Transverse colon (tissue), 4 donors: ENCODE data around the gene NMD3.

ENCODE experiments used
- CTCF ChIP-seq, 5 experiments: fragments of 200-600 bp in 3 of 5; fragments of 450-650 bp in 2 of 5; sonication (generic) in 3 of 5; IDR thresholded peaks; 1 replicate in 2 of 5; 2 replicates in 3 of 5; pipeline ENCODE4 v1.5.1; 2016 to 2017; ENCODE audit warnings: antibody characterized with exemption in 5 of 5, inconsistent platforms in 3 of 5, mild to moderate bottlenecking in 2 of 5, moderate library complexity in 1 of 5
- POLR2A ChIP-seq: fragments of 450-650 bp; IDR thresholded peaks from one replicate; pipeline ENCODE4 v1.6.1; 2016; ENCODE audit warnings: antibody characterized with exemption, mild to moderate bottlenecking, moderate library complexity
- POLR2AphosphoS5 ChIP-seq, 3 donors: sonication (generic); formaldehyde crosslinking; IDR thresholded peaks; one replicate each; pipeline ENCODE4 v1.6.1; 2016; ENCODE audit warnings: antibody characterized with exemption in 3 of 3

DNA sequence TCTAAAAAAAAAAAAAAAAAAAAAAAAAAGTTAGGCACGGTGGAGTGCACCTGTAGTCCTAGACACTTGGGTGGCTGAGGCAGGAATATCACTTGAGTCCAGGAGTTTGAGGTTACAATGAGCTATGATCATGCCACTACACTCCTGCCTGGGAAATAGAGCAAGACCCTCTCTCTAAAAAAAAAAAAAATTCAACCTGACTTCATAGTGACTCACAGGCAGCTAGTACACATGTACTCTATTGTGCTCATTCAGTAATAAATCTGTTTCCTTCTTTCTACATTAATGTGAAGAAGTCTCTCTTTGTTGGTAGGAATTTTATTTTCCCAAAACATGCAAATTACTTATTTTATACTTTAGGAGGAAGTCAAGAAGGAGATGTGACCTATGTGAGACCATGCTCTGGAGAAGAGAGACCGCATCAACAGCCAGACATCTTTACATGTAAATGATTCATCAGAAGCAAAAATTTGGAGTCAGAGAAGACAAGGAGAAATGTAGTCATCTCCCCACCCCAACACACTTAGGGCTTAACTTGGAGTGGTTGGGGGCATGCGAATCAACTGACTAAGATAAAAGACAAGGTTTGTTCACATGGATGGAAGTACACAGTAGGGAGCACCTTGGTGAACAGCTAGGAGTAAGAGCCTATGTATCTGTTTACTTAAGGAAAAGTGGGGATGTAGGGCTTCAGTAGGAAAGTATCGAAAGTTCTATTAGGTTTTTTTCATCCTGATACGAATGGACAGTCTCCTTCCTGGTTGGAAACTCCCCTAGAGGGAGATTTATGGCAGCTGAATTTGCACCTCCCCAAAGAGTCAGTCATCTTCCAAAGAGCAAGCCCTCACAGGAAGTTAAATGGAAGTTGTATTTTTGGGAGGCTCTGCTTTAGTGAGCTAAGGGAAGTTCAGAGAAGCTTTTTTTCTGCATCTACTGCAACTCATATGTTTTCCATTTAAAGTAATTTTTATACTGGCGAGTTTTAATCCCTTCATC is 23.0 kb upstream of the NMD3 start:
- TF ChIP-seq POLR2AphosphoS5 (IDR thresholded peaks at IDR 0.05), result no peak
- no peak for TF ChIP-seq CTCF (IDR thresholded peaks at IDR 0.05)
- no peak for TF ChIP-seq POLR2A
